IPS DF 6.9 (cell line): ENCODE measurements around the gene PLCB1.

Experiments used
- DNase-seq: peaks from one replicate; pipeline ENCODE4 v3.0.0-alpha.2; 2013; ENCODE audit warnings: low read depth, low spot score
- H3K27ac ChIP-seq: one replicate; pipeline ENCODE4 v1.5.1; 2013; ENCODE audit warnings: low read length, control low read depth
- H3K27me3 ChIP-seq: 2 replicates; pipeline ENCODE4 v1.6.1; 2013; ENCODE audit warnings: mild to moderate bottlenecking, low read length; ENCODE audit not compliant: control insufficient read depth, insufficient read depth
- H3K36me3 ChIP-seq: 2 replicates; pipeline ENCODE4 v1.6.1; 2013; ENCODE audit warnings: low read length; ENCODE audit not compliant: control insufficient read depth, insufficient read depth
- H3K4me1 ChIP-seq: 2 replicates; pipeline ENCODE4 v1.6.1; 2013; ENCODE audit warnings: low read length; ENCODE audit not compliant: control insufficient read depth, insufficient read depth
- H3K4me3 ChIP-seq: 2 replicates; pipeline ENCODE4 v1.5.1; 2013; ENCODE audit warnings: mild to moderate bottlenecking, low read length
- H3K9me3 ChIP-seq: 2 replicates; pipeline ENCODE4 v1.6.1; 2013; ENCODE audit warnings: low read length, inconsistent platforms; ENCODE audit not compliant: control insufficient read depth, insufficient read depth
- WGBS: extraction: QIAGEN DNeasy Blood & Tissue Kit; methylation state at CpG from one replicate; pipeline ENCODE4 v1.1.7; 2013; ENCODE audit warnings: mixed read lengths, missing lambda C conversion rate; ENCODE audit not compliant: insufficient read length, insufficient coverage; 5-methylcytosine and 5-hydroxymethylcytosine counted together

PLCB1 gene

DNA sequence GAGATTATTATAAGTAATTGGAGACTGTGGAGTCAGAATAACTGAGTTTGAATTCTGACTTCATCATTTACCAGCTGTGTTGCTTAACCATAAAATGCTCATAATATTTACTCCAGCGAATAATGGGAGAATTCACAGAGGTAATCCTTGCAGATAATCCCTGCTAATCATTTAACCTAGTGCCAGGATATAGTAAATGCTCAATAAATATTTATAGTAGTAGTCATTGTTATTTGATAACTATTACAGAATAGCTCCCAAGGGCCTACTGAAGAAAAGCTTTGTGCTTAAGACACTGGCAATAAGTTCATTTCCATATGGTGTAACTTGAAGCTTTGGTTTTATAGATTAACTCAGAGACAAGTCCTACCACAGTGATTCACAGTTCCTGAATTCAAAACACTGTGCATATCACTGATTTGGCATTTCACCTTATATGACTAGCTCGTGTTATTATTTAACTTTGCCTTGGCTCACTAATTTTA lies 728.0 kb downstream of the PLCB1 start:
- Histone ChIP-seq H3K27me3 (no peaks in the 10 kb centered on the region), H3K9me3 (no peaks in the 10 kb centered on the region), H3K27ac (no peak overlapping the region), H3K36me3 (no peaks in the 10 kb centered on the region), H3K4me1 (peaks cover 1% of the 10 kb centered on the region; the same call in 1 of the 2 replicates), H3K4me3 (no peak overlapping the region)
- no CpG with 5 or more reads among the region's 2 CpGs for WGBS
- DNase-seq, result no peak

DNA sequence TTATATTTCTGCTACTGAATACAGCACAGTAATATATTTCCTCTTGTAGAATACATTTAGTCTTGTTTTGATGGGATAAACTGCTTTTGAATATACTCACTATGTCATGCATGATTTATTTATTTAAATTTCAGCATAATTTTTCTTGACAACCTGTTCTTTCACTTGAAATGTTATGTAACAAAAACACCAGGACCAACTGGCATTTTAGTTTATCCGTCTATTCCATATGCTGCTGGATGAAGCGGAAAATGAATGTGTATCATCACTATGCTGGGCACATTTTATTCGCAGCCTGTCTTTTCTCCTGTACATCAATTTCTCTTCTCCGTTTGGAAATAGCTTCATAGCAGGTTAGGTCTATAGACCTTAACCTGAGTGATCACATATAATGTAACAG lies 730.0 kb downstream of the PLCB1 start:
- H3K27me3 ChIP-seq, result no peaks in the 10 kb centered on the region
- DNase-seq, result no peak
- WGBS, result no CpG with 5 or more reads among the region's 4 CpGs
- H3K36me3 ChIP-seq, result no peaks in the 10 kb centered on the region
- no peak overlapping the region for H3K4me3 ChIP-seq
- no peaks in the 10 kb centered on the region for H3K9me3 ChIP-seq
- peaks cover 1% of the 10 kb centered on the region; the same call in 1 of the 2 replicates for H3K4me1 ChIP-seq
- no peak overlapping the region for H3K27ac ChIP-seq

DNA sequence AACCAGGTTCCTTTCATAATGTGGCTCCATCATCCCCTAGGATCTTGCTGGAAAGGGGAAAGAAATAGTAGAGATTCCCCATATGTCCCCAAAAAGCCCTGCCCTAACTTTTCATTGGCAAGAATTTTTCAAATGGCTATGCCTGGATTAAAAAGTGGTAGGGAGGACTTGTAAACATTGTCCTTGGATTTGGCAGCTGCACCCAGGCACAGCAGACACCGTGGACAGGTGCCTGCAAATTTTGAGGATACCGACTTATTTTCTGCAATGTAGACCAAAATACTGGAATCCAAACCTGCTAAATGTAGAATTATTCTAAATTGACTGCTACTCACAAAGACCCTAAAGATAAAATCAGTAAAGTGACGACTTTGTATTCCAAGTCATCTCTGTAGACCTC lies 733.6 kb downstream of the PLCB1 start:
- Histone ChIP-seq H3K27ac (no peak overlapping the region), H3K9me3 (no peaks in the 10 kb centered on the region), H3K36me3 (no peaks in the 10 kb centered on the region), H3K4me3 (no peak overlapping the region), H3K4me1 (peaks cover 1% of the 10 kb centered on the region; the same call in 1 of the 2 replicates), H3K27me3 (no peaks in the 10 kb centered on the region)
- WGBS, result no CpG with 5 or more reads among the region's 3 CpGs
- DNase-seq, result no peak

DNA sequence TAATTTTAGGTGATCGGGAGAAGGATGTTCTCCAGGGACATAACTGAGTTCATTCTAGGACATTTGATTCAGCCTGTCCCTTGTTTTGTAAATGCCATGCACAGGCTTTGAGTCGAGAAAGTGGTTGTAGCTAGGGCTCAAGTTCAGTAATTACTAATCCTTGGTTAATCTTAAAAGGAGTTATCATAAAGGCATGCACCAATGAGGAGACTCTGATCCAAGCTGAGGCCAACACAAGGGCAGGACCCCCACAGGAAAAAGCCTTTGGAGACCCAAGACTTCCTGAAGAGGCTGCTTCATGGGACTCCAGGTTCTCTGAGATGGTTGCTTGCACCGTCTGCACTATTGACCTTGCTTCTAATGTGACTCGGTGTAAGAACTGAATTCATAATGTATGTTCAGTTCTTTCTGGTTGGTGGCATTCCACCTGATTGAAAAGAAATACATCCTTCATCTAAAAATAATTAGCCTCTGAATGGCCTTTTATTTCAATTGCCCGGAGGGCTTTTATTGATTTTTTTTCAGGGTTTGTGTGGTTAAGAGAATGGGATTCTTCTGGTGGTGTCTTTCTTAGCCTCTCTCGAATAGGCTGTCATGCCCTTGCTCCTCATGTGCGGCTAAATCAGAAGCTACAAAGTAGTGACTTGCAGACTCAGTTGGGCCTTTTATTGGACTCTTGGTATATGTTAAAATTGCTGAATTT lies 735.1 kb downstream of the PLCB1 start:
- WGBS, result no CpG with 5 or more reads among the region's 7 CpGs
- Histone ChIP-seq H3K27ac (no peak overlapping the region), H3K27me3 (no peaks in the 10 kb centered on the region), H3K9me3 (no peaks in the 10 kb centered on the region), H3K4me1 (peaks cover 1% of the 10 kb centered on the region; the same call in 1 of the 2 replicates), H3K36me3 (no peaks in the 10 kb centered on the region), H3K4me3 (no peak overlapping the region)
- DNase-seq, result no peak

DNA sequence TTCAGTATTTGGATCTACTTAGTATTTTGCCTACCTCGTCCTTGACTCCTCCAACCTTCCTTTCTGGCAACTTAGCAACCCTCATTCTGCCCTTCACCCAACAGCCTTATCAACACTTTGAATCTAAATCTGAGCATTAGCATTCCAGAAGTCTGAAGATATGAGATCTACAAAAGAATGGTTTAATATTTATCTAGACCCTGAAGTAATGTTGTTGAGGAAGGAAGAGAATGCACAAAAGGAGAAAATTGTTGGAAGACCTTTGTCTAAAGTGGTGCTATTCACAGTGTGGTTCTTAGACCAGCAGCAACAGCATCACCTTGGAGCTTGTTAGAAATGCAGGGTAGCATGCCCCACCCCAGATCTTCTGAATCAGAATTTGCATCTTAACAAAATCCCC lies 738.6 kb downstream of the PLCB1 start:
- Histone ChIP-seq H3K36me3 (no peaks in the 10 kb centered on the region), H3K27me3 (no peaks in the 10 kb centered on the region), H3K27ac (no peak overlapping the region), H3K4me3 (no peak overlapping the region), H3K9me3 (no peaks in the 10 kb centered on the region), H3K4me1 (no peaks in the 10 kb centered on the region)
- no CpG with 5 or more reads among the region's 1 CpG for WGBS
- no peak for DNase-seq

DNA sequence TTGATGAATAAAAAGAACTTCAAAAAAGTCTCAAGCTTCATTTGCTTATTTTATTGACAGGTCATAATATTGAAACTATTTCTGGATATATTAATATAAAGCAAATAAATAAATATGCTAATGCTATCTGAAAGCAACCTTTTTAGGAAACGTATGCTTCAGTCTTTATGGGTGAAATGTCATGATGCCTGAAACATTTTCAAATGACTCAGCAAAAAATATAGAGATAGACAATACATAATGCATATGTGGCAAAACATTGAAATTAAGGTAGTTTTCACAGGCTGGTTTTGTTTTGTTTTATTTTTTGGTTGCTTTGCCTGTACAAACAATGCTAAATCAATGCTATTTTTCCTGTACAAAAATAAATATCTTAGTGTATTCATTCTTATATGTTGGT lies 742.4 kb downstream of the PLCB1 start:
- no CpG with 5 or more reads among the region's 1 CpG for WGBS
- Histone ChIP-seq H3K27ac (no peak overlapping the region), H3K4me1 (no peaks in the 10 kb centered on the region), H3K27me3 (no peaks in the 10 kb centered on the region), H3K4me3 (no peak overlapping the region), H3K36me3 (no peaks in the 10 kb centered on the region), H3K9me3 (no peaks in the 10 kb centered on the region)
- DNase-seq, result no peak

GRCh38 chr20:8875586-8875985 lies 743.5 kb downstream of the PLCB1 start:
- DNase-seq, result no peak

DNA sequence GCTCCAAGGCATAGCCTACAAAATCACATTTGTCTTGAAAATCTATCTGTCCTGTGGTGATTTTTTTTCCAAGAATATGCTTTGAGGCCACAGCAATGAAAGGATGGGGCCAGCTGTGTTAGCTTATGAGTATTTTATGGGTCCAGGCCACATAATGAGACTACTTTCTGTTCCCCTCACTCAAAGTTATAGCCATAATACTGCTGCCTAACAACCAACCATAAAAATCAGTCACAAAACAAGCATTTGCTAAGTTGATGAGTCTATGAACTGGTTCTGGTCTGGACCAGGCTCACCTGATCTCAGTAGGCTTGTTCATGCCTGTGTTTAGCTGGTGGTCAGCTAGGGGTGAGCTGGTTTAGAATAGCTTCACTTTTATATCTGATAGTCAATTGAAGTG lies 744.3 kb downstream of the PLCB1 start:
- H3K27me3 ChIP-seq, result no peaks in the 10 kb centered on the region
- no peaks in the 10 kb centered on the region for H3K4me1 ChIP-seq
- DNase-seq, result no peak
- H3K4me3 ChIP-seq, result no peak overlapping the region
- no peaks in the 10 kb centered on the region for H3K9me3 ChIP-seq
- H3K27ac ChIP-seq, result no peak overlapping the region
- no peaks in the 10 kb centered on the region for H3K36me3 ChIP-seq

More at GRCh38 chr20:8875586-8875985, 743.5 kb downstream of the PLCB1 start:
- Histone ChIP-seq H3K27ac (no peak overlapping the region), H3K4me1 (no peaks in the 10 kb centered on the region), H3K4me3 (no peak overlapping the region), H3K36me3 (no peaks in the 10 kb centered on the region), H3K9me3 (no peaks in the 10 kb centered on the region), H3K27me3 (no peaks in the 10 kb centered on the region)

DNA sequence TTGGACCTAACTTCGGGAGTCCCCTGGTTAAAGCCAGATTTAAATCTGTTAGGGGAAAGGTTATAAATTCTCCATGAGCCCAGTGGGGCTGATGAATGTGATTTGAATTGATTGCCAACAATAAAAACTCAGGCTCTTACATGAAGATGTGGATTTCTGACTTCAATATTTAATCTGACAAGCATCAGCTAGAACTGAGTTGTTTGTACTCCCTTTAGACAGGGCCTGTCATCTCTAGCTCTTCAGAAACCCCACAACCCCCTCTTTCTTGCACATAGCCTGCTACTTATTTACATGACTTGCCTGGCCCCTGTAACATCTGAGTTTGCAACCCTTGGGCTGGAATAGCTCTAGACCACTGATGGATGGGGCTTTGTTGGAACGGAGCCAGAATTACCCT lies 745.2 kb downstream of the PLCB1 start:
- no peaks in the 10 kb centered on the region for H3K36me3 ChIP-seq
- no peak overlapping the region for H3K27ac ChIP-seq
- no peaks in the 10 kb centered on the region for H3K4me1 ChIP-seq
- no peaks in the 10 kb centered on the region for H3K9me3 ChIP-seq
- no peak for DNase-seq
- H3K4me3 ChIP-seq, result no peak overlapping the region
- no peaks in the 10 kb centered on the region for H3K27me3 ChIP-seq
- WGBS, result no CpG with 5 or more reads among the region's 2 CpGs

DNA sequence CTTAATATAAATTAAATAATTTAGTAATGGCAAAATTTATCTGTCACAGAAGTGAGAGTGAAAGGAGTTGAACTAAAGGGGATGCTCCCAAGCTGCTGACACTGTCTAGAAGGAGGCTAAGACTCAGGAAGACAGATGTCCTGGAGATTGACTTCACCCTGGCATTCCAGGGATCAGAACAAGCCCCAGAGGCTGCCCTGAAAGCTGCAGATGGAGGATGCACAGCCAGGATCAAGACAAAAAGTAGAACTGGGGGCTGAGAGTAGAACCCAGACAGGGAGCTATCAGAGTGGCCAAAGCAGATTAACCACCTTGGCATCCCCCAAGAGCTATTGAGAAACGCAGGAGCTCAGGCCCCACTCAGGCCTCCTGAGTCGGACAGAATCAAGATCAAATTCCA lies 747.6 kb downstream of the PLCB1 start:
- no CpG with 5 or more reads among the region's 2 CpGs for WGBS

More for the DNA sequence above, 747.6 kb downstream of the PLCB1 start:
- no peak overlapping the region for H3K4me3 ChIP-seq
- no peaks in the 10 kb centered on the region for H3K9me3 ChIP-seq
- H3K27ac ChIP-seq, result no peak overlapping the region
- H3K36me3 ChIP-seq, result no peaks in the 10 kb centered on the region
- H3K4me1 ChIP-seq, result no peaks in the 10 kb centered on the region
- DNase-seq, result no peak
- H3K27me3 ChIP-seq, result no peaks in the 10 kb centered on the region
